ENCODE data around the gene XRCC1.
"Not testable (repeated sequence)": the region's sequence is repeated elsewhere in the genome, so short reads cannot be mapped to it uniquely, and the experiment has no call there.

XRCC1 gene

DNA sequence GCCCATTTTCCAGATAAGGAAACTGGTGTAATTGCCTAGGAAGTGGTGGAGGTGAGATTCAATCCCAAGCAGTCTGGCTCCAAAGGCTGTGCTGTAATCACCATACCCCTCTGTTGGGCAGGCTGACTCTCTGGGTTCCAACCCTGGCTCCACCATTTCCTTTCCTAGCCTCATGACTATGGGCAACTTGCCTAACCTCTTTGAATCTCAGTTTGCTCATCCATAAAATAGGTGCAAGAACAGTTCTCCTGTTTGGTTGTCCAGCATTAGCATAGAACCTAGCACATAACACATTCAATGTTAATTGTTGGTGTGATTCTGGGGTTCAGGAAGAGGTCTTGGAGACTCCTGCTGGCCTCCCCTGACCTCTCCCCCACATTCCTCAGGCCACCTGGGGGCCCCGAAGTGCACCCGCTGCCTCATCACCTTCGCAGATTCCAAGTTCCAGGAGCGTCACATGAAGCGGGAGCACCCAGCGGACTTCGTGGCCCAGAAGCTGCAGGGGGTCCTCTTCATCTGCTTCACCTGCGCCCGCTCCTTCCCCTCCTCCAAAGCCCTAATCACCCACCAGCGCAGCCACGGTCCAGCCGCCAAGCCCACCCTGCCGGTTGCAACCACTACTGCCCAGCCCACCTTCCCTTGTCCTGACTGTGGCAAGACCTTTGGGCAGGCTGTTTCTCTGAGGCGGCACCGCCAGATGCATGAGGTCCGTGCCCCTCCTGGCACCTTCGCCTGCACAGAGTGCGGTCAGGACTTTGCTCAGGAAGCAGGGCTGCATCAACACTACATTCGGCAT, 23.3 kb upstream of the XRCC1 start:
- no peak for DNase-seq

DNA sequence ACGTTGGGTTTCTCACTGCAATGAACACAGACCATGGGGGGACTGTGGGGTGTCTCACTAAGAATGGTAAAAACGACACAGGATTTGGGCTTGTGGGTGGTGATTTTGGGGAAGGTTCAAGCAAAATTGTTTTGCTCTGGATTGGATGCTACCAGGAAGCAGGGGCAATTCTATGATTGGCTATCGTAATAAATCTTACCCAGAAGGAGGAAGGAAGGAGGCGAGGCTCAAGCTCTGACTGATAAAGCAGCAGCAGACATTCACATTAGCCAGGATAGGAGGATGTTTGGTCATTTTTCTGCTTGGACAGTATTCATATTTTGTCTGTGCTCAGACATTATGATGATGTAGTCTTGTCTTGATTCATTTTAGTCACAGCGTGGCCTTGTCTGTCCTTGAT, 22.5 kb upstream of the XRCC1 start:
- DNase-seq: no peak

DNA sequence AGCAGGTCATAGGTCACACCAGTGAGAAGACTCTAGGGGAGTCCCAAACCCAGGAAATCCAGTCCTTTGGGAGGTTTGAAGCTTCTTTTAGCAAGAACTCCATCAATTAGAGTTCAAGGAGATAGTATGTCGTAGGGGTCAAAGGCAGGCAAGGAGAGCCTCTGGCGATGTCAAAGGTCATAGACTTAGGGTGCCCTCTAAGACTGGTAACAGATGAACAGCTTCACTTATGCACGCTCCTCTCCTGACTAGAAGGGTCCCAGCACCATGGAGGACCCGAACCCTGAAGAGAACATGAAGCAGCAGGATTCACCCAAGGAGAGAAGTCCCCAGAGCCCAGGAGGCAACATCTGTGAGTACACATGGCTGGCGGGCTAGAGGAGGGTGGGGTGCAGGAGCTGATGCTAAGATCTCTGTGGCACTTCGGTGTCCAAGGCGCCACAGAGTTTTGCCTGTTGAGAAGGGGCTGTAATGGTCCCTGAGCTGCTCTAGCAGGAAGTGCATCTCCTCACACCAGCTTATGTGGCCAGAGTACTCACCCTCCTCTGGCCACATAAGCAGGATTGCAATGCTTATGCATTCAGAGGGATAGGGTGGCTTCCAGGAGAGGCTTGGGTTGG, 21.6 kb upstream of the XRCC1 start:
- no peak for DNase-seq

DNA sequence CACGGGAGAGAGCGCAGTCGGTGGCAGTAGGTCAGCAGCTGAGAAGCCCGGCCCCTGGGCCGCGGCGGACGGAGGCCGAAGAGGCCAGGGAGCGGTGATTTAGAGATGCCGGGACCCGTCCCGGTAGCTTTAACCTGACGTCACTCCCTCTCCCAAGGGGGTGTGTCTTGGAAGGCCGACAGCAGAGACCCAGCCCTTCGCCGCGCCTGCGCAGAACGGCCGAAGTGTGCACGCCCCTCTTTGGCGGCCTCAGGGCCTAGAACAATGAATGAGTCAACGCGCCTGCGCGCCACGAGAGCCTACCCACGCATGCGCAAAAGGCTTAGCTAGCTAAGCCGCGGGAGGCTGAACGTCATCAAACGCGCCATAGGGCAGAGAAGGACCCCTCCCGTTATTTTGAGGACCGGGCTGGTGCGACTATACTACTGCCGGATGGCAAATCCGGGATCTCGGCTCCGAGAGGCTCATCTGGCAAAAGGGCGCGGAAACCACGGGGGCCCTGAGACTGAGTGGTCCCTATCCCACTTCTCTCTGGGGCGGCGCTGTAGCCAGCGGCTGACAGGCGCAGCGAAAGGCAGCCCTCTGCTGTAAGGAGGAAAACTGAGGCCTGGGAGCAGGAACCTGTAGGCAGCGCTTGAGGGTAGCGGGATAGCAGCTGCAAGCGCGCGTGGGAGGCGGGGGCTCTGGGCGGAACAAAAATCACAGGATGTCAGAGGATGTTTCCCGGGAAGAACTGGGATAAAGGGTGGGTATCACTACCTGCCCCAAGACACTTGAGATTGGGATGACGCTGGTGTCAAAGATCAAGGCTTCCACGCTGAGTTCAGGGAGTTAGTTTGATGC, 20.9 kb upstream of the XRCC1 start, which contains the start of the genes IRGQ and ZNF576:
Gene IRGQ (minus strand): TSS at position 136 of the 843 bp plus-strand sequence. CDS start 796 bp downstream, outside the sequence.
Gene ZNF576 (plus strand): TSS at position 597 of the 843 bp plus-strand sequence. CDS start 514 bp downstream, outside the sequence.
- DNase-seq: peak; percentile 99

DNA sequence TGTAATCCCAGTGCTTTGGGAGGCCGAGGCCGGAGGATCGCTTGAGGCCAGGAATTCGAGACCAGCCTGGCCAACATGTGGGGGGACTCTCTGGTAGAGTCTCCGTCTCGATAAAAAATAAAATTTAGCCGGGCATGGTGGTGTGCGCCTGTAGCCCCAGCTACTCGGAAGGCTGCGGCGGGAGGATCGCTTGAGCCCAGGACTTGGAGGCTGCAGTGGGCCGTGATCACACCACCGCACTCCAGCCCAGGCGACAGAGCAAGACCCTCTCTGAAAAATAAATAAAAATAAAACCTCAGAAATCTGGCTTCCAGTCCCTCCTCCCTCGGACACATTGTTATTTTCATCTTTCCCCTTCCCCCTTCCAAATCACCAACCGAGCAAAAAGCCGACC, 20.3 kb upstream of the XRCC1 start:
- DNase-seq: no peak

DNA sequence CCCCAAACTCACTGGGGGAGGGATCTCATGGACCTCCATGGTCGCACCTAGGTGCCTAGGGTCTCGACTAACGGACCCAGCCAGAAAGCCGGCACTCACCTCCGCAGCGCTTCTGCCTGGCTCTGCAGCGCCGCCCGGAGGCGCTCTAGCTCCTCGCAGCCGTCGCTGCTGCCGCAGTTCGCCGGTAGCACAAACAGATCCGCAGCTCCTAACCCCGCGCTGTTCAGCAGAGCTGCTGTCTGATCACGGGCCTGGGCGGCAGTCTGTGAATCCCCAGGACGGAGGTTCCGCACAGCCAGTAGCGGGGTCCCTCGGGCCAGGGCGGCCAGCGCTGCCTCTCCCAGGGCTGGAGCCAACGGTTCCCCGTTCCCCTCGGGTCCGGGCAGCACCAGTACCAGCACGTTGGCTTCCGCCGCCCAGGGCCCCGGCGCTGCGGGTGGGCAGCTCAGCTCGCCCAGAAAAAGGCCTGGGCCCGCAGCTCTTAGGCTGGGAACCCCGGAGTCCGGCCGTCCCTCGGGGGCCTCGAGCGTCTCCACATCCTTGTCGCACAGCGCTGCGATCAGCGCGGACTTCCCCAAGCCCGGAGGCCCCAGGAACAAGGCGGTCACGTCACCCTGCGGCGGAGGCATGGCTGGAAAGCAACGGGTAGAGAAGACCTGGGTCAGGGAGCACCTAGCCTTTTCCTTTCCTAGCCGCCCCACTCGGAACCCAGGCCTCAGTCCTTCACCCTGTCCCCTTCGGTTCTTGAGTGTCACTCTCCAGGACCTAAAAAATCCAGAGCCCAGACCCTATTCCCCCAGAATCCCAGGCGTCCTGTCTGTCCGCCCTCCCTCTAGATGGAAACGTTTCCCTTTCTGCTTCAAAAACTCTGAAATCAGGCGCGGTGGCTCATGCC, 19.6 kb upstream of the XRCC1 start:
- peak; percentile 67 for DNase-seq

DNA sequence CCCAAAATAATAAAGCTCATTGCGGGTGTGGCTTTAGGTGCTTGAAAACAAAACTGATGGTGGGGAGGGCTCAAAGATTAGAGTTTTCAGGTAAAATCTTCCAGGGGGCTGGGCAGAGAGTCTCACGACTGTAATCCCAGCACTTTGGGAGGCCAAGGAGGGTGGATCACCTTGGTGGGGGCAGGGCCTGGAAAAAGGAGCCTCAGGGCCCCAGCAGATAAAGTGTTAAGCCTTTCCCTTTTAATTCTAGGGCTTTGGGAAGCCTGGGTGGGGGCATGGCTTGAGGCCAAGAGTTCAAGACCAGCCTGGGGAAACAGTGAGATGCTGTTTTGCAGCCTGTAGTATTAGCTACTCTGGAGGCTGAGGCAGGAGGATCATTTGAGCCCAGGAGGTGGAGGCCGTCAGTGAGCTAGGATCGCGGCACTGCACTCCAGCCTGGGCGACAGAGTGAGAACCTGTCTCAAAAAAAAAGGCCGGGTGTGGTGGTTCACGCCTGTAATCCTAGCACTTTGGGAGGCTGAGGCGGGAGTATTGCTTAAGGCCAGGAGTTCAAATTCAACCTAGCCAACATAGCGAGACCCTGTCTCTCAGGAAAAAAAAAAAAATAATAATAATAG, 18.9 kb upstream of the XRCC1 start:
- DNase-seq: no peak

DNA sequence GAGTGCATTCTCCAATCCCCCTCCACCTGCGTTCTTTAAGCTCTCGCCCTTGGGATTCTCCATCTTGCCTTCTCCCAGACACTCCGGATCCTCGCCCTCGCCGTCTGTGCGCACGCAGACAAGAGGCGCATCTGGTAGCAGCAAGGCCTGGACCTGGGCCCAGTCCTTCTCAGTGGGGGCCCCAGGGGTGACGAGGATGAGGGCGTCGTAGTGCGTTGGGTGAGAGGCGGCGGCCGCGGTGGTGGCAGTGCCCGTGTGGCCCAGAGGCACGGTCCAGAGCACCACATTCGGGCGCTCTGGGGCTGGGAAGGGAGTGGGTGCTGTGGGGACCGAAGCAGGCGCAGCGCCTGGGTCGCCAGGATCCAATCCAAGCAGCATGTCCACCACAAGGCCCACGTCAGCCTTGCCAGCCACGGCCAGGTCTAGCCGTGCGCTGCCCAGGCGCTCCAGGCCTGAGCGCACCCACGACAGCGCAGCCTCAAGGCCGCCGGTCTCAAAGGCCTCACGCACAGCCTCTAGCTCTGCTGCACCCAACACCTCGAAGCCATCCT, 17.5 kb upstream of the XRCC1 start:
- no peak for DNase-seq

DNA sequence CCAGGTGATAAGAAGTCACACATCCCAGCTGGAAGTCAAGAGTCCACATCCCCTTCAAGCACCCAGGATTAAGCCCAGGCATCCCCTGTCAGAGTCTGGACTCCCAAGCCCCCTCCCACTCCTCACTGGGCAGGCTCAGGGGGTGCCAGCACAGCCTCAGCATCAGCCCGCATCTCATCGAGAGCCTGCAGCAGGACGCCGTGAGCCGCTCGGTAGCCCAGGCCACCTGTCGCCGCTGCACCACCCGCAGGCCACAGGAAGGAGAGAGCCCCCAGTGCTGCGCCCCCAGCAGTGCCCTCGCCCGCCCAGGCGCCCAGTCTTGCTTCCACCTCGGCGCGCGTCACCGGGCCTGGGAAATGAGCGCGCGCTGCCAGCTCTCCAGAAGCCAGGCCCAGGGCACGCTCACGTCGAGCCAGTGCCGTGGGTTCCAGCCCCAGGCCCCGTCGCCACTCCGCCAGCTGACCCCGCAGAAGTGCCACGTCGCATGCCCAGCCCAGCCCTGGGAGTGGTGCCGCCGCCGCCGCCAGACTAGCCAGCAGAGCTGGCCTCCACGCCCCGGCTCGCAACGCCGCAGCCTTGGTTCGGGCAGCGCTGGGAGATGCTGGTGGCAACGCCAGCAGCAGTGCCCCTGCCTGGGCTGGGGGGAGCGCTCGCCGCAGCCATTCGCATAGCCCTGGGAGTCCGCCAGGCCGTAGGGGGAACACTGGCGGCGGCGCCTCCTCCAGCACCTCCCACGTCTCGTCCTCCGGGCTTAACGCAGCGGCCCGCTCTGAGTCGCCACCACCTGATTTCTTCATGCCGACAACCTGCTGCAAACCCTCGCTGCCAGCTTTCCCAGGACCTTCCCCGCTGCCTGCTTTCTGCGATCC, 16.8 kb upstream of the XRCC1 start:
- no peak for DNase-seq

DNA sequence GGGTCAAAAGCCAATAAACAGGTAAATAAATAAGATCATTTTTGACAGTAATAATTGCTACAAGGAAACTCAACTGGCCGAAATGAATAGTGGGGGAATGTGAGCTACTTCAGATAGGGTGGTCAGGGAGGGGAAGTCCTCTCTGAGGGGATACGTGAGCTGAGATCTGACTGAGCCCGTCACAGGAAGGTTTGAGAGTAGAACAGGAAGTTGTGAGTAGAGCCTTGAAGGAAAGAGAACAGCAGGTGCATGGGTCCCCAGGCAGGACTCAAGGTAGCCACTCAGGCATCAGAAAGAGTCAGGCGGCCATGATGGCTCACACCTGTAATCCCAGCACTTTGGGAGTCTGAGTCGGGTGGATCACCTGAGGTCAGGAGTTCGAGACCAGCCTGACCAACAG, 14.4 kb upstream of the XRCC1 start:
- no peak for DNase-seq

DNA sequence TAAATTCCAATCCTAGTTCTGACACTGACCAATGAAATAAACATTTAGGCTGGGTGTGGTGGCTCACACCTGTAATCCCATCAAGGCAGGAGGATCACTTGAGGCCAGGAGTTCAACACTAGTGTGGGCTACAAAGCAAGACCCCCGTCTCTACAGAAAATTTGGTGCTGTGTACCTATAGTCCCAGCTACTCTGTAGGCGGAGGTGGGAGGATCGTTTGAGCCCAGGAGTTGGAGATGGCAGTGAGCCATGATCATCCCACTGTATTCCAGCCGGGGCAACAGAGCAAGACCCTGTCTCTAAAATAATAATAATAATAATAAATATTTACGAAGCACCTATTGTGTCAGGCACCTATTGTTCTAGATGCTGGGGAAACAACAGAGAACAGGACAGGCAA, 13.9 kb upstream of the XRCC1 start:
- DNase-seq: no peak

DNA sequence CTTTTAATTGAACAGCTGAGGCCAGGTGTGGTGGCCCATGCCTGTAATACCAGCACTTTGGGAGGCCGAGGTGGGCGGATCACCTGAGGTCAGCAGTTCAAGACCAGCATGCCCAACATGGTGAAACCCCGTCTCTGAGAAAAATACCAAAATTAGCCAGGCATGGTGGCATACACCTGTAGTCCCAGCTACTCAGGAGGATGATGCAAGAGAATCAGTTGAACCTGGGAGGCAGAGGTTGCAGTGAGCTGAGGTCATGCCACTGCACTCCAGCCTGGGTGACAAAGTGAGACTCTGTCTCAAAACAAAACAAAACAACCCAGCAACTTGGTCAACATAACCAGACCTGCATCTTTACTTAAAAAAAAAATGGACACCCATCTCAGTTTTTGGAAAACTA, 11.7 kb upstream of the XRCC1 start:
- DNase-seq: not testable (repeated sequence)

DNA sequence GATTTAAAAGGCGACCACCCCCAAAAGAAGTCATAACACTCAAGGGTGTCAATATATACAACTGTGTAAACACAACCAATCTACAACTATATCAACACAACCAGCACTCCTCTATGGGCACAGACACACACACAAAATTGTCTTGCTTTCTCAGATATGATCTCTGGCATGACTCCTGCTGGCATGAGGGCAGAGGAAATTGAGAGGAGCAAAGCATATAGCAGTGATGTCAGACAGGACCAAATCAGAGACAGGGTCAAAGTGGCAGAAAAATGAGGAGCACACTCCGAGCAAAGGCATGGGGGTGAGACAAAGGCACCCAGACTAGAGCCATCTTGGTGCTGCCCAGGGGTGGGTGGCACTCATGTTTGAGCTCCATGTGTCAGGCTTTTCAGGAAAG, 11.0 kb upstream of the XRCC1 start:
- DNase-seq: no peak

DNA sequence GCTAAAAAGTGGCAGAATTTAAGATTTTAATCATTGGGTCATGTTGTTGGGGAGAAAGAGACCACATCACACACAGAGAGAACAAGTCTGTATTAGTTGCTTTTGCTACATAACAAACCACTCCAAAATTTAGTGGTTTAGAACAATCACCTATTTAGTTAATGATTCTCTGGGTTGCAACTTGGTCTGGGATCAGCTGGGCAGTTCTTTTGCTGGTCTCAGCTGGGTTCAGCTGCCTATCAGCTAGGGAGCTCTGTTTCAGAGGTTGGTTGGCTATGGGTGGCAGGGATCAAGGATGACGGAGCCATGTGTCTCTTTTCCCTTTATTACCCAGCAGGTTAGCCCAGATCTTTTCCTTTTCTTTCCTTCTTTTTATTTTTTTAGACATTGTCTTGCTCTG, 9.2 kb upstream of the XRCC1 start:
- no peak for DNase-seq

DNA sequence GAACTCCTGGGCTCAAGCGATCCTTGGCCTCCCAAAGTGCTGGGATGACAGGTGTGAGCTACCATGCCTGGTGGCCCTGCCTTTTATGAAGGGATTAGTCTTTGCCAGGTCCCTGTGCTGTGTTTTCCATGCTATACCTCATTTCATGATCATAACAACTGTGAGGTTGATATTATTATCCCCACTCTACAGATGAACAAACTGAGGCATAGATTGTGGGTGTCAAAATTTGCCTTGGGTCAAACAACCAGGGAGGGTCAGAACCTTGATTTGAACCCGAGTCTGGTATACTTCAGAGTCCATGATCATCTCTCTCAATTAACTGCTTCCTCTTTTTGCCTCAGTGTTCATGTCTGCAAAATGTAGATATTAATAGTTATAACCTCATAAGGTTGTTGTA, 7.2 kb upstream of the XRCC1 start:
- no peak for DNase-seq

DNA sequence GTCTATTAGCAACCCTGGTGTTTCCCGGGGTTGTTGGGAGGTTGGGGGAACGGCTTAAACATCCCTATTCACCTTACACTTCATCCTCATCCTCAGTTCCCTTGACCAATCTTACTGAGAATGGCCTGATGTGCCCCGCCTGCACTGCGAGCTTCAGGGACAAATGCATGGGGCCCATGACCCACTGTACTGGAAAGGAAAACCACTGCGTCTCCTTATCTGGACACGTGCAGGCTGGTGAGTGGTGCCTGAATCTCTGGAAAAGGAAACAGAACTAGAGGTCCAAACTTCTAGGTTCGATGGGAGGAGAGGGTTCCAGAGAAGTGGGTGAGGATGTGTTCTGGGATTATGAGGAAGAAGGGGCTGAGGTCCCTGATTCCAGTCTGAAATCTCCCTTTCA, 6.1 kb upstream of the XRCC1 start:
- no peak for DNase-seq

DNA sequence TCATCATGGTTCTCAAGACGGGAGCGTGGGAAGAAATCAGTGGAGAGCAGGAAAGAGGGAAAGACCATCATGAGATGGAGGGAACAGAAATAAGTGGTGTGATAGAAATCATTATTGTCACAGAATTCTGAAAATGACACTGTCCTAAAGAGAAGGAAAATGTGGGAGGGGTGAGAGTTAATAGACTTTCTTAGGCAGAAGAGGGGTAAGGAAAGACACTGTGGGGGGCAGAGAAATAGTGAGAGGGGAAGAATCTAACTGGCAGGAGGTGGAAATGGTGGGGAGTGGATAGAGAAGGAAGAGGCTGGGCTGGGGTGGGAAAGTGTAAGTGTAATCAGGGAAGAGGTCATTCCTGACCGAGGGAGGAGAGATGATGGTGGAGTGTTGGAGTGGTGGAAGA, 3.5 kb upstream of the XRCC1 start:
- no peak for DNase-seq

DNA sequence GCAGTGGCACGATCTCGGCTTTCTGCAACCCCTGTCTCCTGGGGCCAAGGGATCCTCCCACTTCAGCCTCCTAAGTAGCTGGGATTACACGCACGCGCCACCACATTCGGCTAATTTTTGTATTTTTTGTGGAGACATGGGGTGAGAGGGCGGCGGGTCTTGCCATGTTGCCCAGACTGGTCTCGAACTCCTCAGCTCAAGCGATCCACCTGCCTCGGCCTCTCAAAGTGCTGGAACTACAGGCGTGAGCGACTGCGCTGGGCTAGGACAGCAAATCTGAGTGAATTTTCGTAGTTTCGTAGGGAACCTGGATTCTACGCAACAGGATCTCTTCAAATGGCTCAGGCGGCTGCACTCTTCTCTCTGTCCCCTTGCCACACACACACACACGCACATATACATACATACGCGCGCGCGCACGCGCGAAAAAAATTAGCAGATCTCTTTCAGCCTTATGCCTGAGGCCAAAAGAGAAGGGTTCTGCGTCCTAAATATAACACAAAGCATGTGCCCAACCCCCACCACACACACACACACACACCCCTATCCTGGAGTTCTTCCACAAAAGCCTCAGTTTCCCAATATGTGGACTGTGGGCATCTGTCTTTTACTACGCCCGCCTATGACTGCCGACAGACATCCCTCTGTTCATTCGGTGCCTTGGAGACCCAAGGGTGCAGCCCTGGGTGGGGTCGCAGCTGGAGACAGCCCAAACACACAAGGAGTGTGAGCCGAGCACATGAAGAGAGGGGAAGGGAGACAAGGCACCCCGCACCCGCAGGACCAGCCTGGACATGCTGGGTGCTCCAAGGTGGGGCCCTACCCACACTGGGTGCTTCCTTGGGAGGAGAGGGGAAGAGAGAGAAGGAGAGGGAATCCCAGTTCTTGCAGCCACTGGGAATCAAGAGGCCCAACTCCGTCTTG, 890 bp upstream of the XRCC1 start:
- DNase-seq: peak; percentile 47

DNA sequence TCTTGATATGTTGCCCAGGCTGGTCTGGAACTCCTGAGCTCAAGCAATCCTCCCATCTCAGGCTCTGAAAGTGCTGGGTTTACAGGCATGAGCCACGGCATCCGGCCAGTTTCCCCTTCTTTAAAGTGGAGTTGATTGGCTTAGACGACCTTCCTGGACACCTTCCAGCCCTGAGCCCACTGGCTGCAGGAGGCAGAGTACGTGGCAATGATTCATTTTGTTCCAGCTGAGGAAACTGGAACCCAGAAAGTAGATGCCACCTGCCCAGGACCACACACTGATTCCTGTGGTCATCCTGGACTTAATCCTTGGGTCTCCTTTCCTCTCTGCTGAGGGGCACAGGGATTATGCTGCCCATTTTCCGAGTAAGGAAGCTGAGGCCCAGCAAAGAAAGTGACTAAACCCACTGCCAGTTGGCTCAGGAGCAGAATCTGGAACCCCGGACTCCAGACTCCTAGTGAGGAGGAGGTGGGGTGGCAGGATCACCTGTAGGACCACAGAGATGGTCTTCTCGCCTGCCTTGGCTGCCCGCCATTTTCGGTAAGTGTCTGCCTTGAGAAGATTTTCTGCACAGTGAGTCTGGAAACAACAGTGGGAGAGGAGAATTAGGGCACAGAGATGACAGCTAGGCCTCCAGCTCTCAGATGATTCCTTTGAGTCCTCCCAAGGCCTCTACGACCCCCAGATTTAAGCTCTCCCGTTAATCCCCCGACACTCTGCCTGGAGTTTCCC, 737 bp downstream of the XRCC1 start:
- no peak for DNase-seq

Measured in NCI-H1436 (cell line).